A673 (cell line): Measurements from ENCODE around the gene MICAL1. TPM values are rescaled to one million over a fixed set of nuclear protein-coding genes. Genes with fewer than 3 reads are reported as not detected.

Experiments used
- BruUV-seq: library from RNA; stranded (reverse); fragments of 400-500 nt; replicated peaks from 2 replicates; lab custom pipeline; 2021; lab: Mats Ljungman, UMichigan
- CTCF ChIA-PET: fragments of 300-600 bp; sonication (Branson Sonifier 250); formaldehyde crosslinking; loops from one replicate; lab custom pipeline; 2022; ENCODE audit warnings: antibody characterized with exemption; lab: Charles Lee
- POLR2A ChIA-PET: fragments of 300-600 bp; sonication (Branson Sonifier 250); formaldehyde crosslinking; loops from one replicate; lab custom pipeline; 2022; ENCODE audit warnings: antibody characterized with exemption; ENCODE audit not compliant: low non-redundant PET; lab: Charles Lee
- DNase-seq: peaks from one replicate; pipeline ENCODE4 v3.0.0-alpha.2; 2015; ENCODE audit warnings: low spot score
- H3K27ac ChIP-seq: fragments of 200-600 bp; sonication (generic); 2 replicates; pipeline ENCODE4 v1.5.1; 2016; ENCODE audit warnings: mixed run types, low read depth, mild to moderate bottlenecking, mixed read lengths, antibody characterized with exemption, low read length; ENCODE audit not compliant: poor library complexity, severe bottlenecking
- H3K27me3 ChIP-seq: fragments of 200-600 bp; sonication (generic); replicated peaks from 2 replicates; pipeline ENCODE4 v1.6.1; 2017; ENCODE audit warnings: mixed run types, low read depth, mild to moderate bottlenecking, mixed read lengths, antibody characterized with exemption, low read length; ENCODE audit not compliant: insufficient read depth, poor library complexity
- H3K36me3 ChIP-seq: fragments of 200-600 bp; sonication (generic); 2 replicates; pipeline ENCODE4 v1.6.1; 2016; ENCODE audit warnings: mixed run types, mild to moderate bottlenecking, mixed read lengths, antibody characterized with exemption, low read length; ENCODE audit not compliant: insufficient read depth, poor library complexity, severe bottlenecking
- H3K4me1 ChIP-seq: fragments of 200-600 bp; sonication (generic); 2 replicates; pipeline ENCODE4 v1.6.1; 2017; ENCODE audit warnings: mixed run types, mild to moderate bottlenecking, mixed read lengths, antibody characterized with exemption, low read length; ENCODE audit not compliant: insufficient read depth, poor library complexity, severe bottlenecking
- H3K4me3 ChIP-seq: fragments of 200-600 bp; sonication (generic); 2 replicates; pipeline ENCODE4 v1.5.1; 2016; ENCODE audit warnings: low read depth, mixed run types, mild to moderate bottlenecking, mixed read lengths, low read length; ENCODE audit not compliant: poor library complexity, severe bottlenecking
- H3K9me3 ChIP-seq: fragments of 200-600 bp; sonication (generic); 2 replicates; pipeline ENCODE4 v1.6.1; 2016; ENCODE audit warnings: mixed run types, low read depth, mild to moderate bottlenecking, mixed read lengths, antibody characterized with exemption, low read length; ENCODE audit not compliant: poor library complexity, severe bottlenecking
- CTCF ChIP-seq: fragments of 300-800, 200-600 bp; sonication (generic); conservative IDR thresholded peaks from 2 replicates; pipeline ENCODE4 v1.5.1; 2017; ENCODE audit warnings: low read depth, mild to moderate bottlenecking, antibody characterized with exemption, low read length, moderate library complexity, mixed read lengths
- EZH2 ChIP-seq: fragments of 200-600 bp; sonication (generic); IDR thresholded peaks from 2 replicates; pipeline ENCODE4 v1.6.1; 2017; ENCODE audit warnings: borderline replicate concordance, low read depth, mild to moderate bottlenecking, mixed read lengths, antibody characterized with exemption, low read length; ENCODE audit not compliant: poor library complexity, severe bottlenecking
- intact Hi-C: fragments of 100-400 bp; cut with micrococcal nuclease; formaldehyde crosslinking; loops from one replicate; pipeline ENCODE4 v1.10.0; 2022; ENCODE audit not compliant: unreplicated experiment
- total RNA-seq: library from RNA; stranded (reverse); gene quantifications from 2 replicates; pipeline ENCODE4 v1.2.3, GENCODE V29; 2021

The MICAL1 gene
- total RNA-seq, 1 experiment from 2014 or later = 4.8 TPM

DNA sequence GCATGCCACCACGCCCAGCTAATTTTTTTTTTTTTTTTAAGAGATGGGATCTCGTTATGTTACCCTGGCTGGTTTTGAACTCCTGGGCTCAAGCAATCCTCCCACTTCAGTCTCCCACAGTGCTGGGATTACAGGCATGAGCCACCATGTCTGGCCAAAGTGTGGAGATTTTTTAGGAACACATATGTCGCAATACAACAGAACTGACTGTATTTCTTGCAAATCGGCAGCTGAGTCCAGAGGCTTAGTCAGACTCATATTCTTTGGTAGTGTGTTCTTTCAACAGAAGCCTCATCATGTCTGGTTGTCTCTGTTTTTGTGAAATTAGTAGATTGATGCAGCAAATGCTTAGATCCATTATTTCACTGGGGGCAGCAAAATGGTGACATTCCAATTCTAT lies 49.4 kb downstream of the MICAL1 start:
- BruUV-seq = no TSS peak
- intact Hi-C loops = no loop called here
- H3K27me3 ChIP-seq = no peaks in the 10 kb centered on the region
- H3K27ac ChIP-seq = no peak overlapping the region
- H3K36me3 ChIP-seq = no peaks in the 10 kb centered on the region
- no peak overlapping the region for H3K4me3 ChIP-seq
- TF ChIP-seq EZH2 (no peak), CTCF (no peak)
- DNase-seq = no peak
- H3K4me1 ChIP-seq = no peaks in the 10 kb centered on the region
- POLR2A ChIA-PET = no interaction called here
- CTCF ChIA-PET = no interaction called here
- H3K9me3 ChIP-seq = no peaks in the 10 kb centered on the region

- peak; percentile 18 for DNase-seq
- BruUV-seq = no TSS peak
- Histone ChIP-seq H3K9me3 (no peaks in the 10 kb centered on the region), H3K4me3 (no peak overlapping the region), H3K27ac (no peak overlapping the region), H3K4me1 (no peaks in the 10 kb centered on the region), H3K27me3 (no peaks in the 10 kb centered on the region), H3K36me3 (no peaks in the 10 kb centered on the region)
- CTCF ChIA-PET = interaction anchor here (0.7 kb wide), 1 partner anchor 100 kb away, joined by 4 read pairs; no protein-coding TSS in a partner anchor
- intact Hi-C loops = no loop called here
- POLR2A ChIA-PET = no interaction called here
- TF ChIP-seq EZH2 = no peak
- TF ChIP-seq CTCF = peak; percentile 35; the same call in 1 of the 2 replicates
Observed at GRCh38 chr6:109397020-109397419, 58.6 kb downstream of the MICAL1 start.

DNA sequence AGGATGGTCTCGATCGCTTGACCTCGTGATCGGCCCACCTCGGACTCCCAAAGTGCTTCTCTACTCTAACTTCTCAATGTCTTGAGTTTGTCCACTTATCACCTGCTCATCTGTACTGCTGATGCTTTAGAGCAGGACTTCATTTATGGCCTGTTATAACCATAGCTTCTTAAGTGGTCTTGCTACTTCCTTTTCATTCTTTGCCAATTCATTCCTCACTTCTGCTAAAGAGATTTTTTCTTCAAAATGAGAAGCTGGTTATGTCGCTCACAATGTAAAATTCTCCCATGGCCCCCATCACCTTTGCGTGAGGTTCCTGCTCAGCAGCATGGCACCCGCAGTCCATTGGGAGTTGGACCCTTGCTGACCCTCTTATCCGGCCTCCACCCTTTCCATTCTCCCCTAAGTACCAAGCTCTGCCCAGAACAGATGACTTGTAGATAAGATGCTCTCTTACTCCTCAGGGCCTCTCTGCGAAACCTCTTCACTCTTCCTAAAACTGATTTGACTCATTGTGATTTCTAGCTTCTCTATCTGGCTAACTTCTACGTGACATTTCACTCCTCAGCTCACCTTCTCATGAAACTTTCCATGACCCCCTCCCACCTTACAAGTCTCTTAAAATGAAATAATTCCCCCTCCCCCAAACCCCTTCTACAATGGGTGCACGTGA lies 59.4 kb downstream of the MICAL1 start:
- H3K9me3 ChIP-seq = no peaks in the 10 kb centered on the region
- POLR2A ChIA-PET = no interaction called here
- H3K27me3 ChIP-seq = no peaks in the 10 kb centered on the region
- TF ChIP-seq EZH2 (no peak), CTCF (no peak)
- CTCF ChIA-PET = no interaction called here
- DNase-seq = no peak
- H3K36me3 ChIP-seq = no peaks in the 10 kb centered on the region
- BruUV-seq = no TSS peak
- H3K4me3 ChIP-seq = no peak overlapping the region
- intact Hi-C loops = no loop called here
- H3K27ac ChIP-seq = no peak overlapping the region
- H3K4me1 ChIP-seq = no peaks in the 10 kb centered on the region

Other genes with a start within 250 kb of the MICAL1 start
- gene CD164, start 73.3 kb downstream of the MICAL1 start, total RNA-seq = 154 and 176 TPM in 2 replicates
- gene PPIL6, start 15.1 kb downstream of the MICAL1 start, total RNA-seq = 1.8 and 2.6 TPM in 2 replicates
- 8.6 and 11.6 TPM in 2 replicates for gene SMPD2, start 15.0 kb downstream of the MICAL1 start, total RNA-seq
- gene ZBTB24, start 27.4 kb upstream of the MICAL1 start, total RNA-seq = 12.9 and 15.5 TPM in 2 replicates
- gene AK9, start 235.4 kb upstream of the MICAL1 start, total RNA-seq = 2.6 TPM in 2 replicates
- gene FIG4, start 235.5 kb upstream of the MICAL1 start, total RNA-seq = 10.9 and 16.5 TPM in 2 replicates